Activated CD4-positive, CD25-positive, alpha-beta regulatory T cell treated with anti-CD3 and anti-CD28 coated beads, Interleukin-2, amount 50 U/mL, for 72 hours (primary cell): ENCODE results near the gene PHYH.
"Not testable (repeated sequence)": the region's sequence is repeated elsewhere in the genome, so short reads cannot be mapped to it uniquely, and the experiment has no call there.

ENCODE experiments used
- DNase-seq: peaks from one replicate; pipeline ENCODE4 v3.0.0; 2021

Gene PHYH

DNA sequence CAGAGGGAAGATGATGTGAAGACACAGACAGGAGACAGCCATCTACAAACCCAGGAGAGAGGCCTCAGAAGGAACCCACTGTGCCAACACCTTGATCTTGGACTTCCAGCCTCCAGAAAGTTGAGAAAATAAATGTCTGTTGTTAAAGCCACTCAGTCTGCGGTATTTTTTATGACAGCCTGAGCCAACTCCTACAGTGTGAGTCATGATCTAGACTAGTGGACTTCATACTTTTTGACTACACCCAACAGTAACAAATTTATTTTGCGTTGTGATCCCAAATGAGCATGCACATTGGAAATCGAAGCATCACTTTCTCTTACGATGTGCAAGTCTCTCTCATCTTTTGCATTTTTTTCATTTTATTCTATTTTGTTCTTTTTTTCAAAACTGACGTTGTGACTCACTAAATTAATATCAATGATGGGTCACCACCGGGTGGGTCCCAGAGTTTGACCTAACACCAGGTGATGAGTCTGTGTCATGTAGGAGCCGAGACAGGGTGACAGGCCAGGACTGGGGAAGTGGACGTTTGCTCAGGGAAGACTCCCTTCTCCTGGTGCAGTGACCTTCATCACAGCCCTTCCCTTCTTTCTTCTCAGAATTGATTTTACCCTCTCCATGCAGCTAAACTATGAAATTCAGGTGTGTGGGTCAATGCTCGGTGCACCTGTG, 28.9 kb downstream of the PHYH start:
- DNase-seq = no peak

DNA sequence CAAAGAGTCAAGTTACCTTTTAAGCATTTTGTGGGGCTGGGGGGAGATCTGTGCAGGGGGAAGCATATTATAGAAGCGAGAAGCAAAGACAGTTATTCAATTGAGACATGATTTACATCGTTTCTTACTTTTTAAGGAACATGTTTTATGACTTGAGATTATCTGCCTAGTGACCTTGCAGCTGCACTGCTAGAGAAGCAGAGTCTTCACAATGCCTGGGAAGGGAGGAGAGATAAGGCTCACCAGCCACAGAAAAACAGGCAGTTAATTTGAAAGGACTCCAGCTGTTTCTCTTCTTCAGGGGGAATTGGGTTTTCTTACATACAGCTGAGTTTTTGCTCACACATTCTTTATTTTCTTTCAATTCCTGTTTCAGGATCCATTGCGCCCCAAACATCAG, 31.0 kb downstream of the PHYH start:
- no peak for DNase-seq

DNA sequence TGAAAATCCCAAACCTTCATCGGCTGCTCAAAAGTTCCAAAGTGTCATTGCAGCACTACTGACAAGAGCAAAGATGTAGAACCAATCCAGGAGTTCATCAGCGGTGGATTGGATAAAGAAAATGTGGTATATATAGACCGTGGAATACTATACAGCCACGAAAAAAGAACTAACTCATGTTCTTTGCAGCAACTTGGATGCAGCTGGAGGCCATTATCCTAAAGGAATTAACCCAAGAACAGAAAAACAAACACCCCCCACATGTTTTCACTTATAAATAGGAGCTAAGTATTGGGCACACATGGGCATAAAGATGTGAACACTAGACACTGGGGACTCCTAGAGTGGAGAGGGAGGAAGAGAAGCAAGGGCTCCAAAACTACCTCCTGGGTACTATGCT, 31.6 kb downstream of the PHYH start:
- no peak for DNase-seq

DNA sequence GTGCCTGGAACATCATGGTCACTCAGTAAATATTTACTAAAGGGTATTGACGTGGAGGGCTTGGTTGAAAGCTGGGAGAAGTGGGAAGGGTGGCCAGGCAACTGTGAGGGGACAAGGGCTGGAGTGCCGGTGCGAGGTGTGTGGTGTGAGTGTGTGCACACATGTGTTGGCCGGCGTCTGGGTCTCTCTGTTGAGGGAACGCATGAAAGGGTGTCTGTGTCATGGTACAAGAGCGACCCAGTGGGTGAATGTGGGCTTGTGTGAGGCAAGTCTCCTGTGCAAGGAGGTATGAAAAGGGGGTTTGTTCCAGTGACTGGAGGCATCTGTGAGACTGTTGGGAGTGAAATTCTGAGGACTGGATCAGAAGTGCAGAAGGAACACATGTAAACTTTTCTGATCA, 36.3 kb downstream of the PHYH start:
- no peak for DNase-seq

DNA sequence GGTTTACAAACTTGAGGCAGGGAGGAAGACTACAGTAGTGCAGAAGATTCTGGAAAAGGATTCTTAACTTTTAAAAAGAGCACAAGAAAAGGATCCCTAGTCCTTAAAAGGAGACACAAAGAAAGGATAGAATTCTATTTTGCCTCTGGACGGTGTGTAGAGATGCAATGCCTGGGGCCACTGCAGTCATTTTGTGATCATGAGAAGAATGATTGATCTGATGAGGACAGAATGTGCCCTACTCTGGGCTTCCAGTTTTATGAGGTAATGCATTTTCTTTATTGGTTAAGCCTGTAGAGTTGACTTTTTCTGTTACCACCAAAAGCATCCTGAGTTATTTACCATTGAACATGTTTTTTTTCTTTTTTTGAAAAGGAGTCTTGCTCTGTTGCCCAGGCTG, 37.4 kb downstream of the PHYH start:
- no peak for DNase-seq

DNA sequence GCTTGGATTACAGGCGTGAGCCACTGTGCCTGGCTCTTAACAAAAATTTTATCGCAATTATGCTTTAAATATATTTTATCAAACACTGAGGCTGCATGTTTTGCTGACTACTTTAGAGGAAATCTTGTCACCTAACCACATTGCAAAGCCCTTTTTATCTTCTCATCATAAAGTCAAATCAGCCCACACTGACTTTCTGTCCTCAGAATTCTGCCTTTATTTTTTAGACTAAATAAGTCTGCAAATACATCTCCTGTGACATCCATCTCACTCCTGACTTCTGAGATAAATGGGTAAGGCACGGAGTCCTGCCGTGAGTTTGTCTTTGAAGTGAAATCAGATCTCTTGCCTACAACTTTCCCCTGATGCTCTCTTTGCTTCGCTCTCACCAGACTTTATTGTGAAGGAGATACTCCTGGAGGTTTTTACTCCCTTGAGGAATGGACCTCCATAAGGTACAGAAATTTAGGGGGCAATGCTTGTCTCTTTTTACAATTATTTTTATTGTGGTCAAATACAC, 42.2 kb downstream of the PHYH start:
- no peak for DNase-seq

DNA sequence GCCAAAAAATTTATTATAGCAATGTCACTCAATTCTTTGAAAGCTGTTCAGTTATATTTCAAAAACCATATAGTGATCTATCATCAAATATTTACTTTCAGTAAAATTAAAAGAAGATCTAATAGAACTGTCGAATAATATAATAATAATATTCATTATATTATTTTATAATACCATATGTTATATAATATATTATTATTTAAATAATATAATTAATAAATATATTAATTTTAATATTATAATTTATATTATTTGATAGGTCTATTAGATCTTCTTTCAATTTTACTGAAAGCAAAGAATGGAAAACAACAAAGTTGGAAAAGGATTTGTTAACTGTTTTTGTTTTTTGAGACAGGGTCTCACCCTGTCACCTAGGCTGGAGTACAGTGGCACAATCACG, 43.2 kb downstream of the PHYH start:
- no peak for DNase-seq

DNA sequence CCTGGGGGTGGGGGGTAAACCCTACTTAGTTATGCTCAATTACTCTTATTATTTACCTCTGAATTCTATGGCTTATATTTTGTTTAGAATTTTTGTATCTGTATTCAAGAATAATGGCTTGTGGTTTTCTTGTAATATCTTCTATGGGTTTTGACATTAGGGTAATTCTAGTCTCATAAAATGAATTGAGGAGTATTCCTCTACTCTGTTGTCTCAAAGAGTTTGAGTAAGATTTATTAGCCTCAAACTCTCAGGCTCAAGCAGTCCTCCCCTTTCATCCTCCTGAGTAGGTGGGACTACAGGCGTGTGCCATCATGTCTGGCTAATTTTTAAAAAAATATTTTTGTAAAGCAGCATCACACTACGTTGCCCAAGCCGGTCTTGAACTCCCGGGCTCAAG, 46.1 kb downstream of the PHYH start:
- DNase-seq = no peak

DNA sequence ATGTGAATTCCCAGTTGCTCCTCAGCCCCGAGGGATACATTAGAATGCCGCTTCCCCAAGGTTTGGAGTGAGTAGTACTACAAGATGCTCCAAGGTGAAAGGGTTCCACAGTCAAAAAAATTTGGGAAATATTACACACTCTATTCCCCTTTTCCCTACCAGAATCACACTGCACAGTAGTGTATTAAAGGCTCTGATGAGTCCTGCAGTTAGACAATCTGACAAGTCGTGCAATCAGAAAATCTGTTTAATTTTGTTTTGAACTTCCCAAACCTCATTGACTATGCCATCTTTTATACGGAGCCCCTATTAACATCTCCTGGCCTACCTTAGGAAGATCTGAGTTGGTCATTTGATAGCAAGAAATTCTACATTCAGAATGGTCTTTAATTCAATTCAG, 52.1 kb downstream of the PHYH start:
- no peak for DNase-seq

DNA sequence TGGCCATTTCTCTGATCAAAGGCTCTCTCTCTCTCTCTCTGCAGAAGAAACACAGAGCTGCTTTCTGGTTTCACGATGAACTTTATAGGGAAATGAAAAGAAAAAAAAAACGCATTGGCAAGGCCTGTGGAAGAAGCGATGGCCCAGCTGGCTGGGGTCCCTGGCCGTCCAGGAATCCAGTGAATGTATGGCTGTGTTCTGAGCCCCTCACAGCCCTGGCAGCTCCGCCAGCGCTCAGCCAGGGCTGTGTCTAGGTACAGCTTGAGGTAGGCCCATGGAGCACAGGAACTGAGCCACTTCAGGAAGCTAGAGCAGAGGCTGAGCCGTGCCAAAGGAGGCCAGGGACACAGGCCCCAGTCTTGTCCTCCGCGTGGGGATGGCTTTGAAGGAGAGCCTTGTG, 52.6 kb downstream of the PHYH start:
- DNase-seq = no peak

DNA sequence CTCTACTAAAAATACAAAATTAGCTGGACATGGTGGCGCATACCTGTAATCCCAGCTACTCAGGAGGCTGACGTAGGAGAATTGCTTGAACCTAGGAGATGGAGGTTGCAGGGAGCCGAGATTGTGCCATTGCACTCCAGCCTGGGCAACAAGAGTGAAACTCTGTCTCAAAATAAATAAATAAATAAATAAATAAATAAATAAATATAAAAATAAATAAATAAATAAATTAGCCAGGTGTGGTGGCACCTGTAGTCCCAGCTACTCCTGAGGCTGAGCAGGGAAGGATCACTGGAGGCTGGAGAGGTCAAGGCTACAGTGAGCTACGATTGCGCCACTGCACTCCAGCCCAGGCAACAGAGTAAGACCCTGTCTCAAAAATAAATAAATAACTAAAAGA, 57.6 kb downstream of the PHYH start:
- not testable (repeated sequence) for DNase-seq

DNA sequence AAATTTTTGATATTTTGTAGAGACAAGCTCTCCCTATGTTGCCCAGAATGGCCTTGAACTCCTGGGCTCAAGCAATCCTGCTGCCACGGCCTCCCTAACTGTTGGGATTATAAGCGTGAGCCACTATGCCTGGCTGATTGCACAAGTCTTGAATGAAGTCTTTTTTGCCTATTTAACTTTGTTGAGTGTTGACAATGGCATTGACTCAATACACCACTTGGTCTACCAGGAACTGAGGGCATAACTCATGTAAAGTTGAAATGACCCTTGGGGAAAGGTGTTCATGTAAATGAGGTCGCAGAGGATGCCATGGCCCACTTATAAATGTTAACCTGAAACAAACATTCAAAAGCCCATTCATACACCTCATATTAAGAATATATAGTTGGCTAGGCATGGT, 58.3 kb downstream of the PHYH start:
- DNase-seq = no peak

DNA sequence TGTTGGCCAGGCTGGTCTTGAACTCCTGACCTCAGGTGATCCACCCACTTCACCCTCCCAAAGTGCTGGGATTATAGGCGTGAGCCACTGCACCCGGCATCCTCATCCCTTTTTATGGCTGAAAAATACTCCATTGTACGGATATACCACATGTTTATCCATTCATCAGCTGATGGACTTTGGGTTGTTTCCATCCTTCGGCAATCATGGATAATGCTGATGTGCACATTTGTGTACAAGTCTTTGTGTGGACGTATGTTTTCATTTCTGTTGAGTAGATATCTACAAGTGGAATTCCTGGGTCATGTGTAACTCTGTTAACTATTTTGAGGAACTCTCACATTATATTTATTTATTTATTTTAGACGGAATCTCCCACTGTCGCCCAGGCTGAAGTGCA, 59.9 kb downstream of the PHYH start:
- DNase-seq = no peak

DNA sequence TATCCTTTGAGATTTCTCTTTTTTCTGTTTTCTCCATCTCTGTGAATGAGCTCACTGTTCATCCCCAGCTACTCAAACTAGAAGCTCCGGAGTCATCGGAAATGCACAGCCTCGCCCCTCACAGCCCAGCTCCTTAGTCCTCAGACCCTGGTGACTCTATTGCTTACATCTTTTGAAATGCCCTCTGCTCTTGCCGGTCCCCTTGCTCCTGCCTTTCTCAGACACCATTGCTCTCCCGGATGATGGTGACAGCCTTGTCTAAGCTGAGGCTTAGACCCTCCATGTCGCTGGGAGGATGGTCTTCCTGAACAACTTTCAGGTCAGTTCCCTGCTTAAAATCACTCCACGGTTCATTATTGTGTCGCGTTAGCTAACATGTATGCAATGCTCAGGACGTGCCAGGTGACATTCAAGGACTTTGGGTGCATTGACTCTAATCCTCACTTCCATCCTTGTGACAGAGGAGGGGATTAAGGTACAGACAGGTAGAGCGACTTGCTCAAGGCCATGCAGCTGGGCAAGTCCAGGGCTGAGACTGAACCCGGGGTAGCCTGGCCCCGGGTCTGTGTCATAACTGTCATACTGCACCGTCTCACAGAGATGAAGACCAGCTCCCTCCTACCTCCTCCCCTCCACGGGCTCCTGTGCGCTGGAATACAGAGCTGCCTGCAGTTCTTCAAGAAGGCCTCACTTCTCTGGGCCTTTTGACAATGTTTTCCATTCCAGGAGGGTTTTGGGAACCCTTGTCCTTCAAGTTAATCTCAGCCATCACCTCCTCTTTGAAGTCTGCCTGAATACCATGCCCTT, 61.4 kb downstream of the PHYH start:
- no peak for DNase-seq

DNA sequence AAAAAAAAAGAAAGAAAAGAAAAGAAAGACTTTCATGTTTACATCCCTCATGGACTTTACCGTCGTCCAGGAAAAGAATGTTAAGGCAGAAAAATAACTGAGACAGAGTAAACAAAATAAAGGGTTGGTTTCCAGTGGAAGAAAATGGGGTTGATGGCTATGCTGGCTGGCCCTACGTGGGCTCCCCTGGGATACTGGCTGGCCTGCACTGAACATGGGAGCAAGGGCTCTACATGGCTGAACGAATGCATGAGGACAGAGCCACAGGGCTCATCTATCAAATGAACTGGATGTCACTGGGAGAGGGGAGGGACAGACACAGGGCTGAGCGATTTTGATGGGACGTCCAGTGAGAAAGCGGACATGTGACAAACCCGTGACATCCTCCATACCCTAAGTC, 63.2 kb downstream of the PHYH start:
- no peak for DNase-seq

DNA sequence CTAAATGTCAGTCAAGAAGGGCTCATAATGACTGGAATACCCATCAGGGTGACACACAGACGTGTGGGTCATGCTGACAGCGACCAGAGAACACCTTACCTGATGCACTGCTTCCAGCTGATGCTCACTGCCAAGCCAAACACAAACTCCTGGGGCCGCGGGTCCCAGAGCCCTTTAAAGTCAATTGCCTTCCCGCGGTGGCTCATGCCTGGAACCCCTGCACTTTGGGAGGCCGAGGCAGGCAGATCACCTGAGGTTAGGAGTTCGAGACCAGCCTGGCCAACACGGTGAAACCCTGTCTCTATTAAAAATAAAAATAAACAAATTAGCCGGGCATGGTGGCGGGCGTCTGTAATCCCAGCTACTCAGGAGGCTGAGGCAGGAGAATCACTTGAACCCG, 65.1 kb downstream of the PHYH start:
- not testable (repeated sequence) for DNase-seq

DNA sequence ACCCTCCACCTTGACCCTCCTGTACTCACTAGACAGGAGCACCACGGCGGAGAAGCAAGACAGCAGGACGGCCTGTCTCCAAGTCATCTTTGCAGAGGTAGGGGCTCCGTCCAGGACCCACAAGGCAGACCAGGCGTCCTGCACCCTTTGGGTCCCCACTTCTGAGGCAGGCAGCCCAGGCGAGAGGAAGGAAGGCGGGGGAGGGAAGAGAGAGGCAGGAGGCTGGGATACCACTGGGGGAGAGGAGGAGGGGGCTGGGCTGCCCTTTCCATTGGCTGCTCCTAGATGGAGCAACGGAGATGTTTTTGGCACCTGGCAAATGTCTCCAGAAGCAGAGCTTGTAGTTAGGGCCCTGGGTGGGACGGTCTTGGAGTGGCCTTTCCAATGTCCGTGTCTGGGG, 65.7 kb downstream of the PHYH start, which contains the start of gene UCMA:
UCMA (minus strand) TSS at position 203 of the 400 bp plus-strand sequence; CDS start at position 87, 116 bp downstream.
- no peak for DNase-seq

DNA sequence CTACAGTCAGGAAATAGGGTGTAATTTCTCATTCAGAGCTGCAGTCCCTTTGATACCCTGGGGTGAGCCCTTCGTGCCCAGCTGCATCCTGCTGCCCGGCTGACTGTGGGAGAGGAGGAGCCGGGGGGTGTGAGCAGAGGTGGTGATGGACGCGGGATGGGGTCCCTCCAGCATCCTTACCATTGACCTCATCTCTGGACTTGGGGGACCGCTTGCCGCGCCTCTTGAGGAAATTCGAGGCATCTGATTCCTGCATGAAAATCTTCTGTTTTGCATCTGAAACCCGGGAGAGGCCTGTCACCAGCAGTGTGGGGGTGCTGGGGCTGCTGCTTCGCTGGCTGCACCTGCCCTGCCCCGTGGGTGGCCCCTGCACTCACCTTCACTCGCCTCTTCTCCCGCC, 66.5 kb downstream of the PHYH start:
- DNase-seq = no peak

DNA sequence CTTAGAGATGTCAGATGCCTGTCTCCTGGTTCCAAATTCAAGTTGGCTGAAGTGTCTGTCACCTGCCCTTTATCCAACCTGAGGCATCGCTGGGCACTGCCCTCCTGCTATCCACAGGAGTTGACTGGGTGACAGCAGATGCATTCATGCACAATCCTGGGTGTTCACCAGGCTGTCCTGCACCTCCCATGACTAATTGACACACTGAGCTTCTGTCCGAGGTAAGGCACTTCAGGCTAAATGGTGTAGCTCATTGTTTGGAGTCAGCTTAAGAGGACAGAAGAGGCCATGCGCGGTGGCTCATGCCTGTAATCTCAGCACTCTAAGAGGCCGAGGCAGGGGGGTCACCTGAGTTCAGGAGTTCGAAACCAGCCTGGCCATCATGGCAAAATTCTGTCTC, 68.1 kb downstream of the PHYH start:
- DNase-seq = no peak

DNA sequence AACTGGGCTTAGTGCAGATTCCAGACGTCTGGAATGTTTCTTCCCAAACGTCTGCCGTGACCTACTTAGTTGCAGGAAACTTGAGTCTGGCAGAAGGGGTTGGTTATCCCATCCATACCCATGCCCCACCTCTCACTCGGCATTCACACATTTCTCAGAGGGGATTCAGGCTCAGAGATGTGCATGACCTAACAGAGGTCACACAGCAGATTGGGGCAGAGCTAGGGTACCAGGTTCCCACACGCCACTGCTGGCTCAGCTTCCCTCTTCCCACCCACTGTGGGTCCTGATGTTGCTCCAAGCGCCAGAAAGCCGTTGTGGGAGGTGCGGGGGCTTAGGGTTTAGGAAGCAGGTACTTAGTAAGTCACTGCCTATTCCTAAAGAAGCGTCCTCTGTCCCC, 68.7 kb downstream of the PHYH start:
- DNase-seq = no peak
